SK-N-SH treated with all-trans-retinoic acid at 6 μM for 48 hours (cell line): Measurements from ENCODE around the gene HIF3A.
A peak's percentile ranks its signal among the peaks of the same experiment; 100 is the strongest.

Source experiments
- ARNTL ChIP-seq: fragments of 450-650 bp; formaldehyde crosslinking; IDR thresholded peaks from 2 replicates; pipeline ENCODE4 v1.5.0; 2020; ENCODE audit warnings: low read depth, mild to moderate bottlenecking, moderate library complexity, borderline replicate concordance
- ESRRG ChIP-seq: fragments of 250-450 bp; sonication (Bioruptor Pico); IDR thresholded peaks from 2 replicates; pipeline ENCODE4 v1.6.1; 2021; ENCODE audit warnings: mild to moderate bottlenecking
- GLIS3 ChIP-seq: fragments of 250-450 bp; sonication (Bioruptor Pico); IDR thresholded peaks from 2 replicates; pipeline ENCODE4 v1.5.0; 2020; ENCODE audit warnings: mild to moderate bottlenecking, moderate library complexity
- PATZ1 ChIP-seq: fragments of 250-450 bp; sonication (Bioruptor Pico); IDR thresholded peaks from 2 replicates; pipeline ENCODE4 v1.8.0; 2020; ENCODE audit warnings: mild to moderate bottlenecking, moderate library complexity, borderline replicate concordance
- POU6F1 ChIP-seq: fragments of 250-450 bp; sonication (Bioruptor Pico); IDR thresholded peaks from 2 replicates; pipeline ENCODE4 v1.8.0; 2021; ENCODE audit warnings: low read depth, mild to moderate bottlenecking, moderate library complexity, borderline replicate concordance
- PPARA ChIP-seq: fragments of 250-450 bp; sonication (Bioruptor Pico); IDR thresholded peaks from 2 replicates; pipeline ENCODE4 v1.5.0; 2020; ENCODE audit warnings: mild to moderate bottlenecking, borderline replicate concordance
- RARB ChIP-seq: fragments of 250-450 bp; sonication (Bioruptor Pico); IDR thresholded peaks from 2 replicates; pipeline ENCODE4 v1.8.0; 2021; ENCODE audit warnings: mild to moderate bottlenecking, moderate library complexity
- TOX ChIP-seq: fragments of 250-450 bp; sonication (Bioruptor Pico); IDR thresholded peaks from 2 replicates; pipeline ENCODE4 v1.8.0; 2021; ENCODE audit warnings: mild to moderate bottlenecking, moderate library complexity, borderline replicate concordance
- TSHZ2 ChIP-seq: fragments of 250-450 bp; sonication (Bioruptor Pico); IDR thresholded peaks from 2 replicates; pipeline ENCODE4 v1.5.0; 2020; ENCODE audit warnings: mild to moderate bottlenecking, moderate library complexity
- ZC3H10 ChIP-seq: fragments of 250-450 bp; sonication (Bioruptor Pico); IDR thresholded peaks from 2 replicates; pipeline ENCODE4 v1.5.1; 2021; ENCODE audit warnings: mild to moderate bottlenecking, moderate library complexity
- ZFP3 ChIP-seq: fragments of 250-450 bp; sonication (Bioruptor Pico); IDR thresholded peaks from 2 replicates; pipeline ENCODE4 v1.5.0; 2020; ENCODE audit warnings: mild to moderate bottlenecking, moderate library complexity
- ZFP30 ChIP-seq: fragments of 450-650 bp; formaldehyde crosslinking; IDR thresholded peaks from 2 replicates; pipeline ENCODE4 v1.5.0; 2022; ENCODE audit warnings: mild to moderate bottlenecking, moderate library complexity
- ZNF565 ChIP-seq: fragments of 450-650 bp; formaldehyde crosslinking; conservative IDR thresholded peaks from 2 replicates; pipeline ENCODE4 v1.5.0; 2020; ENCODE audit warnings: low read depth, mild to moderate bottlenecking, moderate library complexity

GRCh38 chr19:46373491-46374359, 76.9 kb downstream of the HIF3A start:
- no peak for TF ChIP-seq PATZ1 (CRISPR knock-in tag)
- TF ChIP-seq PPARA (CRISPR knock-in tag) = no peak
- TF ChIP-seq TOX = no peak
- no peak for TF ChIP-seq ZFP3 (CRISPR knock-in tag)
- no peak for TF ChIP-seq ZC3H10
- no peak for TF ChIP-seq RARB (CRISPR knock-in tag)
- no peak for TF ChIP-seq ARNTL
- 0 out of 2 replicates have a peak, but pooled peaks have one; percentile 21 for TF ChIP-seq TSHZ2 (CRISPR knock-in tag)
- no peak for TF ChIP-seq ZNF565 (CRISPR knock-in tag)
- no peak for TF ChIP-seq GLIS3 (CRISPR knock-in tag)
- TF ChIP-seq ESRRG (CRISPR knock-in tag) = no peak
- TF ChIP-seq ZFP30 = no peak
- TF ChIP-seq POU6F1 (CRISPR knock-in tag) = no peak
